A549 treated with dexamethasone at 1 μM for 4 hours (cell line): Measurements from ENCODE around the gene OR8B4. TPM values are rescaled to one million over a fixed set of nuclear protein-coding genes. Genes with fewer than 3 reads are reported as not detected.

Source experiments
- total RNA-seq: library from RNA; stranded (reverse); fragments of 200-300 nt; extraction: Qiagen RNA extraction; gene quantifications from 5 replicates; pipeline ENCODE4 v1.2.3, GENCODE V29; 2022

The OR8B4 gene
- total RNA-seq: not detected in 5 replicates

GRCh38 chr11:124424384-124424921, at the start of gene OR8B4:
Gene OR8B4 (minus strand): TSS chr11:124424871. CDS start chr11:124424871, 0 bp downstream.

GRCh38 chr11:124445646-124446150, 21.0 kb upstream of the OR8B4 start, which contains the start of gene OR8B8:
Gene OR8B8 (minus strand): TSS chr11:124445696. CDS start chr11:124441085, 4,611 bp downstream.

GRCh38 chr11:124398924-124399323, 25.7 kb downstream of the OR8B4 start, which contains the start of gene OR8B3:
Gene OR8B3 (minus strand): TSS chr11:124399024. CDS start chr11:124397351, 1,673 bp downstream.

GRCh38 chr11:124384399-124384798, 40.3 kb downstream of the OR8B4 start, which contains the start of gene OR8B2:
Gene OR8B2 (minus strand): TSS chr11:124384499. CDS start chr11:124383343, 1,156 bp downstream.

Other genes with a start within 250 kb of the OR8B4 start
- gene OR10D3, start 241.5 kb downstream of the OR8B4 start, total RNA-seq: not detected in 5 replicates
- not detected in 5 replicates for gene OR8G1, start 183.8 kb downstream of the OR8B4 start, total RNA-seq
- not detected in 5 replicates for gene OR8G5, start 168.5 kb downstream of the OR8B4 start, total RNA-seq
- not detected in 5 replicates for gene OR8D1, start 110.9 kb downstream of the OR8B4 start, total RNA-seq
- gene OR8D2, start 104.7 kb downstream of the OR8B4 start, total RNA-seq: not detected in 5 replicates
- not detected in 5 replicates for gene OR8B2, start 40.4 kb downstream of the OR8B4 start, total RNA-seq
- not detected in 5 replicates for gene OR8B3, start 25.8 kb downstream of the OR8B4 start, total RNA-seq
- not detected in 5 replicates for gene OR8B8, start 20.8 kb upstream of the OR8B4 start, total RNA-seq
- gene OR8B12, start 118.8 kb upstream of the OR8B4 start, total RNA-seq: not detected in 5 replicates
- gene OR8A1, start 145.1 kb upstream of the OR8B4 start, total RNA-seq: not detected in 5 replicates
- not detected in 5 replicates for gene PANX3, start 186.6 kb upstream of the OR8B4 start, total RNA-seq
- 14.5 to 17.1 TPM (median 15.7 TPM) in 5 replicates for gene TBRG1, start 198.0 kb upstream of the OR8B4 start, total RNA-seq
- 12.4 to 16.7 TPM (median 15.2 TPM) in 5 replicates for gene SIAE, start 248.9 kb upstream of the OR8B4 start, total RNA-seq
- 17.8 to 33.0 TPM (median 19.6 TPM) in 5 replicates for gene SPA17, start 249.0 kb upstream of the OR8B4 start, total RNA-seq